Parathyroid adenoma (tissue), 2 donors: ENCODE data around the gene PKDCC.

Experiments used
- H2AFZ ChIP-seq: fragments of 300-600 bp; sonication (generic); one replicate; pipeline ENCODE4 v1.7.0; 2017; ENCODE audit warnings: antibody characterized with exemption, mild to moderate bottlenecking
- H3K27ac ChIP-seq: fragments of 300-600 bp; sonication (generic); one replicate; pipeline ENCODE4 v1.7.0; 2017
- H3K27me3 ChIP-seq: fragments of 300-600 bp; sonication (generic); one replicate; pipeline ENCODE4 v1.7.0; 2017; ENCODE audit warnings: low read length; ENCODE audit not compliant: control insufficient read depth, insufficient read depth
- H3K36me3 ChIP-seq: fragments of 300-600 bp; sonication (generic); one replicate; pipeline ENCODE4 v1.7.0; 2017; ENCODE audit warnings: low read length; ENCODE audit not compliant: control insufficient read depth, insufficient read depth
- H3K4me1 ChIP-seq: fragments of 300-600 bp; sonication (generic); one replicate; pipeline ENCODE4 v1.7.0; 2017; ENCODE audit warnings: control low read depth
- H3K4me2 ChIP-seq: fragments of 300-600 bp; sonication (generic); one replicate; pipeline ENCODE4 v1.7.0; 2017; ENCODE audit warnings: low read length
- H3K4me3 ChIP-seq: fragments of 300-600 bp; sonication (generic); one replicate; pipeline ENCODE4 v1.7.0; 2017; ENCODE audit warnings: low read depth, low read length
- H3K79me2 ChIP-seq: fragments of 300-600 bp; sonication (generic); one replicate; pipeline ENCODE4 v1.7.0; 2017; ENCODE audit warnings: control low read depth
- H3K9ac ChIP-seq: fragments of 300-600 bp; sonication (generic); one replicate; pipeline ENCODE4 v1.7.0; 2017; ENCODE audit warnings: mild to moderate bottlenecking
- H3K9me3 ChIP-seq: fragments of 300-600 bp; sonication (generic); one replicate; pipeline ENCODE4 v1.7.0; 2017; ENCODE audit warnings: low read length; ENCODE audit not compliant: control insufficient read depth
- CTCF ChIP-seq: fragments of 300-600 bp; sonication (generic); IDR thresholded peaks from one replicate; pipeline ENCODE4 v1.7.0; 2017; ENCODE audit warnings: antibody characterized with exemption, mild to moderate bottlenecking
- donor health status: primary hyperparathyroidism.

The PKDCC gene

GRCh38 chr2:42048299-42049220 lies 739 bp downstream of the PKDCC start:
- Histone ChIP-seq H3K27me3 (no peaks in the 10 kb centered on the region), H3K4me2 (peak overlapping the region; percentile 87), H3K36me3 (no peaks in the 10 kb centered on the region), H3K4me1 (peaks cover 6% of the 10 kb centered on the region), H3K79me2 (peaks cover 6% of the 10 kb centered on the region), H3K4me3 (peak overlapping the region; percentile 63), H2AFZ (peak overlapping the region; percentile 72), H3K9ac (no peak overlapping the region), H3K27ac (no peak overlapping the region), H3K9me3 (no peaks in the 10 kb centered on the region)
- TF ChIP-seq CTCF: no peak

- H2AFZ ChIP-seq: no peak overlapping the region
- H3K79me2 ChIP-seq: peaks cover 6% of the 10 kb centered on the region
- no peak for TF ChIP-seq CTCF
- H3K9me3 ChIP-seq: no peaks in the 10 kb centered on the region
- H3K4me3 ChIP-seq: peak overlapping the region; percentile 63
- no peaks in the 10 kb centered on the region for H3K36me3 ChIP-seq
- H3K27ac ChIP-seq: no peak overlapping the region
- H3K27me3 ChIP-seq: no peaks in the 10 kb centered on the region
- H3K4me2 ChIP-seq: peak overlapping the region; percentile 87
- no peak overlapping the region for H3K9ac ChIP-seq
- H3K4me1 ChIP-seq: peaks cover 6% of the 10 kb centered on the region
Observed at GRCh38 chr2:42049221-42050009, 1.6 kb downstream of the PKDCC start.

GRCh38 chr2:42050010-42050702 lies 2.3 kb downstream of the PKDCC start:
- Histone ChIP-seq H3K9ac (no peak overlapping the region), H3K27ac (no peak overlapping the region)

More at GRCh38 chr2:42050010-42050702, 2.3 kb downstream of the PKDCC start:
- Histone ChIP-seq H3K79me2 (peaks cover 6% of the 10 kb centered on the region), H3K4me1 (peaks cover 6% of the 10 kb centered on the region), H3K4me2 (no peak overlapping the region), H3K36me3 (no peaks in the 10 kb centered on the region), H3K27me3 (no peaks in the 10 kb centered on the region), H2AFZ (no peak overlapping the region), H3K9me3 (no peaks in the 10 kb centered on the region), H3K4me3 (no peak overlapping the region)
- no peak for TF ChIP-seq CTCF
